NCI-H526 (cell line): ENCODE measurements around the gene MEGF11.
"Not testable (repeated sequence)": the region's sequence is repeated elsewhere in the genome, so short reads cannot be mapped to it uniquely, and the experiment has no call there.

Source experiments
- DNase-seq, 2 experiments: peaks; one replicate each; lab custom pipeline; 2025; lab: John Stamatoyannopoulos, UW

The MEGF11 gene

DNA sequence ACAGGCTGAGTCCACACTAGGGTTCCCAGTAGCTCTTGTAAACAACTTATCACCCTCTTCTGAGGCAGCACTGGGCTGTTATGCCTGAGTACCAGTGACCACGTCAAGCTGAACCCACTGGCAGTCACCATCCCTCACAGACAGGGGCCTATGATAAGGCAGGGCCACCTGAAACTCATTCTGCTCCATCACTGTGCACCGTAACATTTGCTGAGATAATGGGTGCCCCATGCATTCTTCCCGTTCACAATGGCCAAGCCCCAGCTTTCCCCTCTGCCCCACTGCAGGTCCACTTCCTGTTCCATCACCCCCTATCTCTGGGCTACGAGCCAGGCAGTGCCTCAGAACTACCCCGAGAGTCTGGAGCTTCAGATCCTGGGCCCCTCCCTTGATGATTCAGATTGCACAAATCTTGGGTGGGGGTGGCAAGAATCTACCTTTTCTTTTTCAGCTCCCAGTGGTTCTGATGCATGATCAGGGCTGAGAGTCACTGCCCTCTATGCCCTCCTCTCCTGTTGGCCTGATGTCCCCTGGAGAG, 226.2 kb downstream of the MEGF11 start:
- no peak for DNase-seq

GRCh38 chr15:66025972-66026371, 227.6 kb downstream of the MEGF11 start:
- peak; percentile 60 to 77 for DNase-seq

DNA sequence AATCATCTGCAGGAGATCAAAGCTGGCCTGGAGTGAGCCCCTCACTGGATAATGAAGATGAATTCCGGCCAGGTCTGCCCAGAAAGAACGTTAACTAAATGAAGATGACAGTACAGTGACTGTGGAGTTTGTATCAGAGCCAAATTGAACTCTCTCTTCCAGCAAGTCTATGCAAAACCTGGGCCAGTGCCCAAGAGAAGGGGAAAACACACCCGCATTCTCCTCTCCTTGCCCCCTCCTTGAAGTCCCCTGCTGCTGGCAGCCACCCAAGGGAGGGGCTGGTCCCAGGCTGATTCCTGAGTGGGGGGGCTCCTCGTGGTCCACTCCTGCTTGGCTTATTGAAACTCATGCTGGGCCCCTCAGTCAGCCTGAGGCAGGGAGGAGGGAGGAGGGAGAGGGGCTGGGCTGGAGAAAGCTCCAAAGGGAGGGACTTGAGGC, 228.5 kb downstream of the MEGF11 start:
- peak in 1 of 2 experiments; percentile 22 for DNase-seq

- no peak for DNase-seq
Observed at GRCh38 chr15:66024116-66024515, 229.4 kb downstream of the MEGF11 start.

GRCh38 chr15:66023311-66023972, 230.1 kb downstream of the MEGF11 start:
- DNase-seq = no peak

DNA sequence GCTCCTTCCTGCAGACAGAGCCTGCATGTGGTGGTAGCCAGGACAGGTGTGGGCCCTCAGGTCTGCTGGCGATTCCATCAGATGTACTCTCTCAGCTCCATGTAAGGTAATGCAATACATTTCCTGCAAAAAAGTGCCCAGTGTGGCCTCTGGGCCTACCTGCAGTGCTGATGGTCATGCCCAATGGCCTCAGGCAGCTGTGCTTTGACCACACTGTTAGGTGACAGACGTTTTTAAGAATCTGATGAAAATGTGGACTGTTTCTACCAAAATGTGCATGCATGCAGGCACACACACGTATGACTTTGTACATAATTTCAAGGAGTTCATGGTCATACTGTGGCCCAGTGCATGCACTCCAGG, 231.4 kb downstream of the MEGF11 start:
- no peak for DNase-seq

DNA sequence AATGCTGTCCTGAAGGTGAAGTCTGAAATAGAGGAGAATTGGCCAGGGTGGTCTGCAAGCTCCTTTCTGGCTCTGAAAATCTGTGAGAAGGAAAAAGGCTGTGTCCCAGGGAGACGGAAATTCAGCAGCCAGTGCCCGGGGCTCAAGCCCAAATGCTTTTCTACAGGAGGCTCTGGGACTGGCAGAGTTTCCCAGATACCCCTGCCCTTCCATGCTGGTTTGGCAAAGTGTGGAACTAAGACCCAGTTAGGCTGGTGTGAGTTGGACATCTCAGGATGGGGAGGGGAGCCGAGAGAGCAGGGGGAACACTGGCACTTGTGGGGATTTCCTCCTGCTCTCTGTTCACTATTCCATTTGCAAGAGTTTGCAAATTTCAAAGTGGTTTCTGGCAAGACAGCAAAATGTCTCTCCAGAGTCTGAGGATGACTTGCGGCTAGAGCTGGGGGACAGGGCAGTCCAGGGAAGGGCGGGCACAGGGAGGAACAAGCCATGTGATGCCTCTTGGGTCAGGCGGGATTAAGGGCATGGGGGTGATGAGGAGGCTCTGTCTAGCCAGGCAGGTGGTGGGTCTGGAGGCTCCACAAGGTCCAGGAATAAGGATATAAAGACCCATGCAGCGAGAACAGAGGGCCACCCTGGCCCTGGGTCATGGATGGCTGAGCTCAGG, 231.9 kb downstream of the MEGF11 start:
- DNase-seq = no peak

DNA sequence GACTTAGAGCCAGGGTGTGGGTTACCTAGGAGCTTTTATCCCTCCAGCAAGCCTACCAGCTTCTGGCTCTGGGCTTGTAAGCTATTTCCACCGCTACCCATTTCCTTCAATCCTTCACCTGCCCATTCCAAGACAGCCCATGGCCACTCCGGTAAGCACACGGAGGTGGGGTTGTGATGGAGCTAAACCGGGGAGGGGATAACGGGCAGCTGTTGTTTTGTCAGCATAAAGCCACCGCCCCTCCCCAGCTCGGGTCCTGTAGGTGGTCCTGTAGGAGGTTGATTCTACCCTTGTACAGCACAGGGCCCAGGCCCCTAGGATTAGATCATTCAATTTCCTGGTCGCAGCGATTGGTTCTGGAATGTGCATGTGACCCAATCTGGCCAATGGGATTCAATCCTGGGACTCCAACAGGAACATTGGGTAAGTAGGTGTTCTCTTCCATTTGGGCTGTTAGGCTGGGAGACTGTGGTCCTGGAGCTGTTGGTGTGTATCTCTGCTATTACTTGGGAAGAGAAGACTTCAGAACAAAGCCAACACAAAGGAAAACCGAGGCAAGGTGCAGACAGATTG, 233.6 kb downstream of the MEGF11 start:
- no peak for DNase-seq

GRCh38 chr15:66019368-66019767, 234.2 kb downstream of the MEGF11 start:
- DNase-seq = no peak

DNA sequence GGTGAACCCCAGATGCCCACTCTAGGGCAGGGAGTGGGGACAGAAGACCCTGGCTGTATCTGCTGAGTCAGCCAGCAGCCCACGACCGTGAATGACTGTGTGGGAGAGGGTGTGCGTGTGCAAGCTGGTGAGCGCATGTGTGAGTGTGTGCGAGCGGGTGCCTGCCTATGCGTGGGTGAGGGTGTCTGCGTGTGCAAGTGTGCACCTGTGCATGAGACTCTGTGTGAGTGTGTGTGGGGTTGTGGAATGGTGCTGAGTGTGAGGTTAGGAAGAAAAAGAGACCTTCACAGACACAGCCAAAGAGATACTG, 235.1 kb downstream of the MEGF11 start:
- DNase-seq = no peak

GRCh38 chr15:66017792-66018487, 235.6 kb downstream of the MEGF11 start:
- no peak for DNase-seq

GRCh38 chr15:66017000-66017399, 236.6 kb downstream of the MEGF11 start:
- no peak for DNase-seq

DNA sequence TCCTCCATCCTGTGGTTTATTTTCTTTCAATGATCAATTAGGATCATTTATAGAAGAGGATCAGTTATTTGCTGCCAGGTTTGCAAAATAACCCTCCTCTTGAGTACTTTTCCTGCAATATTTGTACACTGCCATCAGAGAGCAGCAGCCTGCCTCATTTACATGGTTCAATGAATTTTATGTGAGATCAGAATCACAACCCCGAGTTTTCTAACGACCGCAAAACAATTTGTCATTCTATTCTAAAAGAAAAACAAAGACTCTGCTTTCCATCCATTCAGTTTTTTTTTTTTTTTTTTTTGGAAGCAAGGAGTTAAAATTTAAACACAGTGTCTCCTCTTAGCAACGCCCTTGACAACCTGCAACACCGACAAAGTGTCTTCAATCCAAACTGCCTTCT, 237.4 kb downstream of the MEGF11 start:
- DNase-seq = peak; percentile 32 to 48

DNA sequence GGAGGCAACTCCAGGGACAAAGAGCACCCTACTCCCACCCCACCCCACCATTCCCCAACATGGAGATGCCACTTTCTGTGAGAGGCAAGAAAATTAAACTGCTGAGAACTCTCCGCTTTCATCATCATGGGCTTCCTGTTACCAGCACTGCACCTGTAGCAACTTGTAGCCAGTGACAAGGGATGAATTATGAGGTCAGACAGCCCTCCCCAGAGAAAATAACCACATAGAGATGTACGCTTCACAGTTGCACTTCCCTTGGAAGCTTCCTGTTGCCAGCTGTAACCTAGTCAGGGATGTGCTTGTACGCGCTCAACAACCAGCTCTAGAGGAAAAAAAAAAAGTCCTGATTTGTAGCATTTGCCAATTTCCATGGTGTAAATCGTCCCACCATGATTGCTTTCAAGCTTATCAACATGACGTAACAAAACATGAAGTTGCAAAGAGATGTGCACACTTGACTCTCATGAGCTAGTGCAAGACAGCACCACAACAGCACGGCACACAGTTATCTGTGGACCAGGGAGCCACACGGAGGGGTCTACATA, 238.8 kb downstream of the MEGF11 start:
- no peak for DNase-seq

- no peak for DNase-seq
Observed at GRCh38 chr15:66014022-66014421, 239.5 kb downstream of the MEGF11 start.

- no peak for DNase-seq
Observed at GRCh38 chr15:66008940-66009562, 244.5 kb downstream of the MEGF11 start.

- no peak for DNase-seq
Observed at GRCh38 chr15:66007663-66008262, 245.8 kb downstream of the MEGF11 start.

DNA sequence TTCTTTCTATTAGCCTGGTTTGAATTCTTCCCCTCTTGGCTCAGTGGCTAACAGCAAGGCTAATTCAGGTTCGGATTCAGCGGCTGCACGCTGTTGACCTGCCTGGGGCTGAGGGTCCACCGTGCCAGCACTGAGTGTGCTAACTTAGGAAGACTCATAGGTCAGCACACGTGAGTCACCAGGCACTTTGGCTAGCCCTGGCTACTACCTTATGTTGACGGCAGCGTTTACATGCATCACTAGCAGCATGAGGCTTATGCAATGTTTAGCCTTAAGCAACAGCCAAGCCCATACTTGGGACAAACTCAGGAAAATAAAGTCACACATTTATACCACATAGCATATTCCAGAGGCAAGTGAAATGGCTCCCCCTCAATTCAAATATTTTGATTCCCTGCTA, 246.6 kb downstream of the MEGF11 start:
- DNase-seq = no peak

- DNase-seq = no peak
Observed at GRCh38 chr15:66004618-66005262, 248.8 kb downstream of the MEGF11 start.

DNA sequence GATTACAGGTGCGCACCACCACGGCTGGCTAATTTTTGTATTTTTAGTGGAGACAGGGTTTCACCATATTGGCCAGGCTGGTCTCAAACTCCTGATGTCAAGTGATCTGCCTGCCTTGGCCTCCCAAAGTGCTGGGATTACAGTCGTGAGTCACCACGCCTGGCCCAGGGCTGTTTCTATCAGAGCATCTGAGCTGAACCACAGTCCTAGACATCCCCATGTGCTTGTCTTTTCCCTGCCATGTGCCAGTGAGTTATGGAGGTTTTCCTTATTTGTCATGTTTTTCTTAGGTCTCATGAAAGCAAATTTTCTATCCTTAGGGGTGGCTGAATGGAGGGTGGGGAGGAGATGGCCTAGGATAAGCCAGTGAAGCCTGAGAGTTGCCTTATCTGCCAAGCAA, 250.4 kb downstream of the MEGF11 start:
- DNase-seq = not testable (repeated sequence)
